ENCODE results near the gene CDH4. TPM values are rescaled to one million over a fixed set of nuclear protein-coding genes. Genes with fewer than 3 reads are reported as not detected.

The CDH4 gene
- total RNA-seq, 2 donors from 2014 or later: 0.19 to 0.65 TPM

DNA sequence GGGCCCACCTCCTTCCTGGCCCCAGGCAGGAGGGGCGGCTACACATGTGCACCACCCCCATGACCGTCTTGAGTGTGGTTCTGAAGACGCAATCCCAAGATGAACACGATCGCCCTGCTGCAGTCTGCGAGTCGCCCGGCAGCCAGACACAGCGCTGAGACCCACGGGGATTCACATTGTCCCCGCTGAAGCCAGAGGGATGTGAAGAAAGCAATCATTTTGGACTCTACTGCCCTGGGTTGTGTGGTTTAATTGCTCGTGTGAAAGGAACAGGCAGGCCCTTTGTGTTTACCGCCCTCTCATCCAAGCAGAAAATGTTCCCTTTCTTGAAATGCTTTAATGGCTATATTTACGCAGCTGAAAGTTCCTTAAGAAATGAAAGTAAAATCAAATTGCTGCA is 534.2 kb downstream of the CDH4 start:
- no peak for DNase-seq (ENCODE audit: low spot score)
- intact Hi-C loops (cut with DNase I): no loop called here

DNA sequence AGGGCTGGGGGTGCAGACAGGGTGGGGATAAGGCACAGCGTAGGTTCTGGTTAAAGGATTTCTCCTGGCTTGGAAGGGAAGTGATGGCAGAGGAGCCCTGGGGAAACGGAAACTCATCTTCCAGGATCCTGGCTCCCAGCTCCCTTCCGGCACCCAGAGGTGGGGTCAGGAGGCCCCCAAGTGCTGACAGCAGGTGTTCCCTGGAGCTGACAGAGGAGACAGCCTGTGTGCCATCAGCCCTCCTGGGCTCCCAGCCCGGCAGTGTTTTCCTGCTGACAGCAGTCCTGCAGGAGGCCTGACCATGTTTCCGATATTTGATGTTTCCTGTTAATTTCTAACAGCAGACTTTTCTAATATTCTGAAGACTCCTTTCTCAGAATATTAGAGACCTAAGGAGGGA is 536.3 kb downstream of the CDH4 start:
- intact Hi-C loops (cut with DNase I): no loop called here
- DNase-seq (ENCODE audit: low spot score): no peak

DNA sequence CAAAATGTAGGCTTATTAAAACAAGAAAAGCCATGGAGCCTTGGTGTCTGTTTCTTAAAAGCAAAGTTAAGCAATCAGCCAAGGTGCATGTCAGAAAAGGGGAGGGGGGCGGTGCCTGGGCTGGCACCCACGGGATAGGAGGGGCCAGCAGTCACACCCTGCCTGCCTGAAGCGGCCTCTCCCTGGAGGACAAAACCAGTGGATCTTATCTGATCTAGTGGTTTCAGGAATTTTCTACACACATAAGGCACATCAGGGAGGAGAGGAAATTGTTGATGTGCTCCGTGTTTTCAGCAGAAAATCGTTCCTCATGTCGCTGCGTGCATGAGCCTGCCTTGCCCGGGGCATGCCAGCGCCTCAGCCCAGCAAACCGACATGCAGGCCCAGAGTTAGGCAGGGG is 537.3 kb downstream of the CDH4 start:
- no peak for DNase-seq (ENCODE audit: low spot score)
- intact Hi-C loops (cut with DNase I): loop anchor here in 1 of 2 donors (1.0 kb wide), 1 partner anchor 35 kb away; no protein-coding TSS in a partner anchor

DNA sequence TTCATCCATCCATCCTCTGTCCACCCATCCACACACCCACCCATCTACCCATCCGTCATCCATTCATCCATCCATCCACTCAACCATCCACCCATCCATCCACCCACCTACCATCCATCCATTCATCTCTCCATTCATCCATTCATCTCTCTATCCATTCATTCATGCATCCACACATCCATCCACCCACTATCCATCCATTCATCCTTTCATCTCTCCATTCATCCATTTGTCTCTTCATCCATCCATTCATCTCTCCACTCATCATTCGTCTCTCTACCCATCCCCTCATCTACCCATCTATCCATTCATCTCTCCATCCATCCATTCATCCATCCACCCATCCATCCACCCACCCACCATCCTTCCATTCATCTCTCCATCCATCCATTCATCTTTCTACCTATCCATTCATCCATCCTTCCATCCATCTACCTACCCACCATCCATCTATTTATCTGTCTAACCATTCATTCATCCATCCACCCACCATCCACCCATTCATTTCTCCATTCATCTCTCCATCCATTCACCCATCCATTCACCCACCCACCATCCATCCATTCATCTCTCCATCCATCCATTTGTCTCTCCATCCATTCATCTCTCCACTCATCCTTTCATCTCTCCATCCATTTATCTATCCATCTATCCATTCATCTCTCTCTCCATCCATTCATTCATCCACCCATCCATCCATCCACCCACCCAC is 538.2 kb downstream of the CDH4 start:
- intact Hi-C loops (cut with DNase I): no loop called here
- DNase-seq (ENCODE audit: low spot score): no peak

DNA sequence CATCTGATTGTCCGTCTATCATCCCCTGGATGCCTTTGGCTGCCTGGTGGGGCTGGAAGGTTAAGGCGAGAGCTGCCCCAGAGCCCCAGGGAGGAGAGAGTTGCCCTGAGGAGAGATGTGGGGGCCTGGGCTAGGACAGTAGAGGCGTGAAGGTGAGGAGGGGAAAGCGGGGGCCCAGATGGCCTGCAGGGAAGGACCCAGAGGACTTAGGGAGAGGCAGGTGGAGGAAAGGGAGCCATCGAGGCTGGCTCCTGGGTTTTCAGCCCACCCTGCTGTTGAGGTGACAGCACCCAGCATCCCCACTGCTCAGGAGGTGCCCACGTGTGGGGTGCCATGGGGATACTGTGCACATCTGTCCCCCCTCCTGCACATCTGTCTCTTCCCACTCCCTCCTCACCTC is 539.9 kb downstream of the CDH4 start:
- intact Hi-C loops (cut with DNase I): no loop called here
- no peak for DNase-seq (ENCODE audit: low spot score)

DNA sequence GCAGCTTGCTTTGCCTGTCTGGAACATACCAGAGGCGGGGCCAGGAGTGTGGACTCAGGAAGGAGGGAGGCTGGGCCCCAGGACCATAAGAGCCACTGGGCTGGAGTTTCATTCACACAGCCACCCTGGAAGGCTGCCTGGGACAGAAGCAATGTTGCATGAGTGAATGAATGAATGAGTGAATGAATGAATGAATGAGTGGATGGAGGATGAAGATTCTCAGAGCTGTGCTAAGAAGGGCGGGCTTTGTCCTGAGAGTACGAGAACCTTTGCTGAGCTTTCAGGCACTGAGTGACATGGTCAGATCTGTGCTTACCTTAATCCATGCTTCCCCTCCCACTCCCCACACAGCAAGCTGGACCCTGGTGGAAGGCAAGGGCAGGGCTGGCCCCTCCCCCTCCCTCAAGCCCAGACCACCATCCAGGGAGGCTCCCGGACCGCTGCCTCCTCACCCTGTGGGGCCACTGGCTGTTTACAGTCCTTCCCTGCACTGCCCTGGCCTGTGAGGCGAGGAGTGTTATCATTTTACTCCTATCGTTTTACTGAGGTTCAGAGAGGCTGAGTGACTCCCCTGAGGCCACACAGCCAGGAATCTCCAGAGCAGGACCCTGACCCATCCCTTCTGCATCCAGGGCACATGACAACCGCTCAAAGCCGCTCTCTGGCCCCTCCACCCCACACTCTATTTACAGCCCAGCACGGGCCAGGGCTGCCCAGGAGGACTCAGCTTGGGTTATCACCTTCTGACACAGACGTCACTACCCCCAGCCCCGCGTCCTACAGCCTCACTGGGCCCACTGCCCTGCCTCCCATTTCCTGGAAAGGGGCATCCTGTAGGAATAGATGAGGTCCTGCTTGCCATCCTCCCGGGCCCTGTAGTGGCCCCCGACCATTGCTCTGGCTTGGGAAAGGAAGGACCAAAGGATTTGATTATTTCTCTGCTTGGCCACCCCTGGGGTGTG is 543.9 kb downstream of the CDH4 start:
- intact Hi-C loops (cut with DNase I): no loop called here
- no peak for DNase-seq (ENCODE audit: low spot score)

DNA sequence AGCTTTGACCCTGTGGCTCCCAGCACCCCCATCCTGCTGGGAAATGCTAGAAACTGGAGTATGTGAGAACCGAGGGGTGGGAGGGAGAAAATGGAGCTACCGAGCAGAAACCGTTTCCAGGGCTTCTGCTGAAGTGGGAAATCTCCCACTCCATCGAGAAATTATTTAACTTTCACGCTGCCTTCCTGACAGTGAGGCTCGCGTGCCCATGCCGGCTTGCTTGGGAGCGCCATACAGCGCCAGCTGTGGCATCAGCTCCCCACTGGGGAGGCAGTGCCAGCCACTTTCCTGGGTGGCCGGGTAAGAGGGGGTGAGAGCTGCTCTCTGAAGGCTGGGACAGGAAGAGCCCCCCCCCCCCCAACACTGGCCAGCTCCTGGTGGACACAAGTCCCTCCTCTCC is 544.7 kb downstream of the CDH4 start:
- intact Hi-C loops (cut with DNase I): no loop called here
- no peak for DNase-seq (ENCODE audit: low spot score)

DNA sequence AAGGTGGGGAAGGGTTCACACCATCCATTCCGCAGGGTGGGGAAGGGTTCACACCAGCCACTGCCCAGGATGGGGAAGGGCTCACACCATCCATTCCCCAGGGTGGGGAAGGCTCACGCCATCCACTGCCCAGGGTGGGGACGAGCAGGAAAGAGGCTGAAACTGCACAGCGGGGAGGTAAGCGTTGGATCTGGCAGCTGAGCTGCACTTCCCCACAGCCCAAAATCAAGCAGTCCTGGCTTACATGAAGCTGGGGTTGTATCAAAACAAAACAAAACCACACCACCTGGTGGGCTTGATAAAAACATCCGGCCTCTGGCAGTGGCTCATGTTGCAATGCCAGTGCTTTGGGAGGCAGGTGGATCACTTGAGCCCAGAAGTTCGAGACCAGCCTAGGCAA is 545.1 kb downstream of the CDH4 start:
- intact Hi-C loops (cut with DNase I): no loop called here
- no peak for DNase-seq (ENCODE audit: low spot score)

DNA sequence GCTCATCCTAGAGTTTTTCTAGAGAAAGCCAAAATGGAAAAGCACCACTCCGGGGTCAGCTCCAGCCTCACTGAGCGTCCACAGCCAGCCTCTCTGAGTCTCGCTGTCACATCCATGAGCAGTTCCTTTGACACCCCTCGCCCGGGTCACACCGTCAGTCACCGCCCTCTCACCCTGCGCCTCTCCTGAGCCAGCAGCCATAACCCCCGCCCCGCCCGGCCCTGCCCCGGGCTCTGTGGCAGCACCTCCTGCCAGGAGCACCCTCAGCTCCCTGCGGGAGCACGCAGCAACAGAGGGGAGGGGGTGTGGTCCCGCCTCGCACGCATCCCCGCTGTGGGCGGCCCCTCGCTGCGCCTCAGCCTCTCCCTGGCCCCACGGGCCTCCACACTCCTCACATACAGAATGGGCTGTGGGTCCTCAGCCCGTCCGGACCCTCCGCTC is 545.9 kb downstream of the CDH4 start:
- no peak for DNase-seq (ENCODE audit: low spot score)
- intact Hi-C loops (cut with DNase I): no loop called here

DNA sequence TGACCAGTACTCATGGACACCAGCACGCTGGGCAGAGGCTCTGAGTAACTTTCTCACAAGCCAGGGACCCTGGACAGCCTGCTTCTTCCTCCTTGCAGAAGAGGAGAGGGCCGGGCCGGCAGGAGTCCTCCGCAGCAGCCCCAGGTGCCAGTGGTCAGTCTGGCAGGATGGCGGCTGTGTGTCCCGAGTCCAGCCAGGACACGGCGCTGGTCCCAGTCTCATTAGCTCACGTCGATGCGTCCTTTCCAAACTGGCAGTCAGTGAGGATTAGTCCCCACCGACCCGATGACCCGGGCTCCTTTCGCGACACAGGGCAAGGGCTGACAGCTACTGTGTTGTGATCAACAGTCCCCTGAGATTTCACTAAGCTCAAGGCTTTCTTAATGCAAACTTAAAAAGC is 546.6 kb downstream of the CDH4 start:
- intact Hi-C loops (cut with DNase I): no loop called here
- DNase-seq (ENCODE audit: low spot score): no peak

DNA sequence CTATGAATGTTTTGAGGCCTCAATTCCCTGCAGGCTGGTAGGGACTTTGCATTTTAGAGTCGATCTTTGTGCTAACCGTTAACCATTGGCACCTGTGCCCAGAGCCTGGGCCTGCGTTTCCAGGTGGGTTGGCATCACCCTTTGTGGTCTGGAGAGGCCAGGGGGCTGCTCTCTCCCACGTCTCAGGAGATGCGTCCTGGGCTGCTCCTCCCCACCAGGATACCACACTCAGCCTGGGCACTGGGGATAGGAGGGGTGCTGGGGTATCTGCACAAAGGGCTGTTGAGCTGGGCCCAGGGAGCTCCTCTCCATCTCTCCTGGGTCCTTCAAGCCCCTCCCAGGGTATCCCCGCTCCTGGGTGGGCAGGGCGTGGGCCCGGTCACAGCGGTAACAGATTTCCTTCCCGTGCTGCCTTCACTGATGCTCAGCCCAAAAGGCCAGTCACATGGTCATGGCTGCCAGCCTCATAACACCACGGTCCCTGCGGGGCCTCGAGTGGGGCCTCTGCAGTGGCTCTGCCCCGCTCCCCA is 547.4 kb downstream of the CDH4 start:
- intact Hi-C loops (cut with DNase I): no loop called here
- no peak for DNase-seq (ENCODE audit: low spot score)

DNA sequence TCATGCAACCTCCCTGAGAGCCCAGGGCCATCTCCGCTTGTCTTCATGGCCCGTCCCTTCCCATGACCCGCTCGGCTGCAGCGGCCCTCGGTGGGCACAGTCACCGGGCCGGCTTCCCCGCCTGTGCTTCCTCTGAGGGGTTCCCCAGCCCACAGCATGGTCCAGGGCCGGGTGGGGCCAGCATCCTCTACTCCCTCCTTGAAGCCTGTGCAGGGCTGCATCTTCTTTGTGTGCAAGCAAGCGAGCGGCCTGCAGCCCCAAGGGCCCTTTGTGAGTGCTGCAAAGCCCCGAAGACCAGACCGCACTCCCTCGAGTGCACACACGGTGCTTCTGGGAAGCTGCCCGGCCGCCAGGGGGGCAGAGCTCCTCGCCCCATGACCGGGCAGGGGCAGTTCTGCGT is 547.9 kb downstream of the CDH4 start:
- intact Hi-C loops (cut with DNase I): no loop called here
- DNase-seq (ENCODE audit: low spot score): no peak

DNA sequence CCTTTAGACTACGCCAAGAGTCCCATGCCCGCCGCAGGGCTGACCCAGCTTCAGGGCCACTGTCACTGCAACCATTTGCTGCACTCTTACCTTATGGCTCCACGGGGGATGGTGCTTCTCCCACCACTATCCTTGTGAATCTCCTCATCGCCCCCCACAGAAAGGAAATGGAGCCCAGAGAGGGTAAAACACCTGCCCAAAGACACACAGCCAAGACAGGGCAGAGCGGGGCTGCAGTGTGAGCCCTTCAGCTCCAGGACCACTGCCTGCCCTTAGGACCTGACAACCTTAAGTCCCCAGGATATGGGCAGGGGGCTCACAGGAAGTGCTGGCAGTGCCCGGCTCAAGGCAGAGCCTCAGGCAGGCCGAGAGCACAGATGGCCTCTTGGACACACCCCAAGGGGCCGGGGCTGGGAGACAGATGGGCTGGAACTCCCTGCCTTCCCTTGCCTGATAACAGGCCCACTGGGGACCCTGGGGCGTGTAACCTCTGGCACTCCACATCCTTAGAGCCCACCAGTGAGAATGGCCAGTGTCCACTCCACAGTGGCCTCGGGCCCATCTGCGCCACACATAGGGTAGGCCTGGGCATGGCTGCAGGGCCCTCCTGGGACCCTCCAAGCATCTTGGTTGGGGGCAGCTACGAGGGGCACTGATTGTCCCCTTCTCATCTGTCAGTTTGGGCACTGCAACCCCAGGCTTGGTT is 548.5 kb downstream of the CDH4 start:
- no peak for DNase-seq (ENCODE audit: low spot score)
- intact Hi-C loops (cut with DNase I): no loop called here

DNA sequence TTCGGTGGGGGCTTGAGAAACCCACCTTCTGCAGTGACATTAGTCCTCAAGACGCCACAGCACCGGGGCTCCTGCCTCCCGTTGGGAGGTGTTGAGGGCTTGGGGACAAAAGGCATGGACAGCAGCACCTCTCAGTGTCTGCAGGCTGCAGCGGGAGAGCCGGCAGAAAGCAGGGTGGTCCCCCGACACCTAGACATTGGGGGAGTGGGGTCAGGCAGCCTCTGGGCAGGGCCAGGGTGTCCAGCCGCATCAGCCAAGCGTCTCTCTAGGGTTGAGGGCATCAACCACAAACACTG is 549.0 kb downstream of the CDH4 start:
- intact Hi-C loops (cut with DNase I): no loop called here
- no peak for DNase-seq (ENCODE audit: low spot score)

DNA sequence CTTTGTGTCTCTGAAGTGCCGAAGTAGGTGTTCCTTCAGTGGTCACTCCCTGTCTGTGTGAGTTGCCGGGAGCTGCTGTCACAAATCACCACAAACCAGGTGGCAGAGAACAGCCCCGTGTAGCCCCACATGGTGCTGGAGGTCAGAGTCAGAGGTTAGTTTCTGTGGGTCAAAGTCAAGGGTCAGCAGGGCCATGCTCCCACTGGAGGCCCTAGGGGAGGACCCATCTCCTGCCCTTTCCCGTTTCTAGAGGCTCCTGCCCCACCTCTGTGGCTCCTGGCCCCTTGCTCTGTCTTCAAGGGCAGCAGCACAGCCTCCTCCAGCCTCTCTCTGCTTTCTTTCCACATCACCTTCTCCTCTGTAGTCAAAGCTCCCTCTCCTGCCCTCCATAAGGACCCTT is 549.4 kb downstream of the CDH4 start:
- intact Hi-C loops (cut with DNase I): no loop called here
- no peak for DNase-seq (ENCODE audit: low spot score)

DNA sequence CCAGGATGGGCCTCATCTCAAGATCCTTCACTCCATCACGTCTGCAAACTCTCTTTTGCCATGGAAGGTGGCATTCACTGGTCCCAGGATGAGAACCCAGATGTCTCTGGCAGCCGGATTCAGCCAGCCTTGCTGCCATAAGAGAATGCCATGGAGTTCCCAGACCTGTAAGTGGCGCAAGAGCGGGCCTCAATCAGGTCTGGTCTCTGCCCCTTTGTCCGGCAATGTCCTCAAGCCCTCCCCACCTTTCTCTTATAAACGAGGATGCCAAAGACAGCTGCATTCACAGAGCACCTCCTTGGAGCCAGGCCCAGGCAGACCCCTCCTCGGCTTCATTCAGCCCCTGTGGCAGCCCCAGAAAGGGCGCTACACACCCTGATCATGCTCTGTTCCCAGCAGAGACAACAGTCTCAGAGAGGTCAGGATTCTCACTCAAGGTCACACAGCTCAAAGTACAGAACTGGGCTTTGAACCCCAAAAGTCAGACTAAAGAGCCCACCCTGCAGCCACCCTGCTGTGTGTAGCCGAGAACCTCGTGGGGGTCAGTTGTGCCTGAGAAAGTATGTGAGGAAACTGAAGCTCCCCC is 549.9 kb downstream of the CDH4 start:
- DNase-seq (ENCODE audit: low spot score): peak; percentile 34

DNA sequence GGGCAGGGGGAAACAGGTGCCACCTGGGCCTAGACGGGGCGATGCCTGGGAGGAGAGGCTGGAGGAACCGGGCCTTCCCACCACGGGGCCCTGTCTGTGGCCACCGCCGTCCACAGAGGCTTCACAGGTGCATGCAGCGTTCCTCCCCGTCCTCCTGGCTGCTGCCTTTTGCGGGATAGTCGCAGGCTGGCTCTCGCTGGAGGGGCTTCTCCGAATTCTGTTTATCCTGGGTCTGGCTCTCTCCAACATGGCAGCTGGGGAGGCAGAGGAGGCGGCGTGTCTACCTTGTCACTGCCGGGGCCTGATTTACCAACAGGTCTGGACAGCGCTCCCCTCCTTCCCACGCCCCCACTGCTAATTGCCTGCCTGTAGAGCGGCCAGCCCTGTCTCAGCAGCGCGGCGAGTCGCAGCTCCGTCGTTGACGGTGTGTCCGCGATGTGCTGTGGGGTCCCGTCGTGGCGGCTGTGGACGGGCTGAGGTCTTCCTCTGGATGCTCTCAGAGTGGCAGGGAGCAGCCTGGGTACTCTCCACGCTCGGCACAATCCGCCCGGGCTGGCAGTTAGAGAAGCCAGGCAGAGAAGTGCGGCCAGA is 550.8 kb downstream of the CDH4 start:
- peak; percentile 76 for DNase-seq (ENCODE audit: low spot score)
- intact Hi-C loops (cut with DNase I): no loop called here

More for the DNA sequence above, 549.9 kb downstream of the CDH4 start:
- intact Hi-C loops (cut with DNase I): no loop called here

DNA sequence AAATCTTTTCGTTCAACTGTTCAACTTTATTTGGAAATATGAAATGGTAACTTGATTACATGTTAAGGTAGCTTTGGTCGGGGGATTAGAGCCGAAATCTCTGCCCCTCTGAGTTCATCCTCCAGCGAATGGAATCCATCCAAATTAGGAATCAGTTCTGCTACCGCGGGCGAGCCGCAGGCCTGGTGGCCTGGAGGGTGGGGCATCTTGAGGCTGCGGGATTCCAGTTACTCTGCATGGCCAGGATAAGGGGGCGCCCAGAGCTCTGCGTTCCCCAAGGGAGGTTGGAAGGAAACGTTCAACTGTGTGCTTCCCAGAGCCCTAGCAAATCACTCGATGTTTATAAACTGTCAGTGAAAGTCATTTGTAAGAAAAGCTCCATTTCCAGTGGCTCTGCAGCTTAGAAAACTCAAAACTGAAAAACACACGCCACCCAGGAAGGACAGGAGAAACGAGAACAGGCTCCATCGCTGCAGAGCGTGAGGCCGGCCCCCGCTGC is 551.4 kb downstream of the CDH4 start:
- intact Hi-C loops (cut with DNase I): no loop called here

More for the DNA sequence above, 551.4 kb downstream of the CDH4 start:
- peak; percentile 43 for DNase-seq (ENCODE audit: low spot score)

Measured in posterior vena cava (tissue), 2 donors.